Tibial nerve (tissue), 4 donors: ENCODE measurements around the gene TSFM.

Experiments
- EP300 ChIP-seq, 2 donors: sonication (generic); formaldehyde crosslinking; IDR thresholded peaks; one replicate each; pipeline ENCODE4 v1.6.1; 2017; ENCODE audit warnings: antibody characterized with exemption in 2 of 2, mild to moderate bottlenecking in 1 of 2
- POLR2A ChIP-seq, 2 donors: fragments of 450-650 bp; IDR thresholded peaks; one replicate each; pipeline ENCODE4 v1.6.1; 2017; ENCODE audit warnings: antibody characterized with exemption in 2 of 2, mild to moderate bottlenecking in 2 of 2, moderate library complexity in 2 of 2
- TF ChIP-seq, protein P1 (sequence below), 5 experiments: fragments of 200-600 bp in 3 of 5; fragments of 450-650 bp in 2 of 5; sonication (generic) in 3 of 5; IDR thresholded peaks; one replicate each; pipeline ENCODE4 v1.5.1; 2016 to 2019; ENCODE audit warnings: antibody characterized with exemption in 5 of 5, mild to moderate bottlenecking in 3 of 5, moderate library complexity in 2 of 5

DNA sequence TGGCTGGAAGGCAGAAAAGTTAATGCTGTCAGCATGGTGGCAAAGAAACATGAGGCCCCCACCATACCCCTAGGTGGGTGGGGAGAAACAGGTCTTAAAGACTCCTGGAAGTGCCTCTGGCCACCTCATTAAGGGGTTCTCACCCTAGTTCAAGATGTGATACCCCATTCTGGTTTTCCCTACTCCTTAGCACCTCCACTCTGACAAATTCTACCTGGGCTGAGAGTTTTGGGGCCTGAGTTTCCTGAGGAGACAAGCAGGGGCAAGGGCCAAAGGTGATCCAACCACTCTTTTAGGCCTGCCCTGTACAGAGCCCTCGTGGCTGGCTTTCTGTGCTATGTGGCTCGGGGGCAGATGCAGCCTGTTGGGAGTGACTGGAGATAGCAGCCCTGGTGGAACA, 43.8 kb downstream of the TSFM start:
- TF ChIP-seq, protein P1, sequence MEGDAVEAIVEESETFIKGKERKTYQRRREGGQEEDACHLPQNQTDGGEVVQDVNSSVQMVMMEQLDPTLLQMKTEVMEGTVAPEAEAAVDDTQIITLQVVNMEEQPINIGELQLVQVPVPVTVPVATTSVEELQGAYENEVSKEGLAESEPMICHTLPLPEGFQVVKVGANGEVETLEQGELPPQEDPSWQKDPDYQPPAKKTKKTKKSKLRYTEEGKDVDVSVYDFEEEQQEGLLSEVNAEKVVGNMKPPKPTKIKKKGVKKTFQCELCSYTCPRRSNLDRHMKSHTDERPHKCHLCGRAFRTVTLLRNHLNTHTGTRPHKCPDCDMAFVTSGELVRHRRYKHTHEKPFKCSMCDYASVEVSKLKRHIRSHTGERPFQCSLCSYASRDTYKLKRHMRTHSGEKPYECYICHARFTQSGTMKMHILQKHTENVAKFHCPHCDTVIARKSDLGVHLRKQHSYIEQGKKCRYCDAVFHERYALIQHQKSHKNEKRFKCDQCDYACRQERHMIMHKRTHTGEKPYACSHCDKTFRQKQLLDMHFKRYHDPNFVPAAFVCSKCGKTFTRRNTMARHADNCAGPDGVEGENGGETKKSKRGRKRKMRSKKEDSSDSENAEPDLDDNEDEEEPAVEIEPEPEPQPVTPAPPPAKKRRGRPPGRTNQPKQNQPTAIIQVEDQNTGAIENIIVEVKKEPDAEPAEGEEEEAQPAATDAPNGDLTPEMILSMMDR (IDR thresholded peaks at IDR 0.05): no peak
- TF ChIP-seq POLR2A (IDR thresholded peaks at IDR 0.05) (no peak), EP300 (IDR thresholded peaks at IDR 0.05) (no peak)
